NCI-H226 (cell line): Measurements from ENCODE around the gene PRAF2.
A peak's percentile ranks its signal among the peaks of the same experiment; 100 is the strongest.

Experiments used
- DNase-seq: peaks from one replicate; pipeline ENCODE4 v3.0.0-alpha.2; 2015

PRAF2 gene

DNA sequence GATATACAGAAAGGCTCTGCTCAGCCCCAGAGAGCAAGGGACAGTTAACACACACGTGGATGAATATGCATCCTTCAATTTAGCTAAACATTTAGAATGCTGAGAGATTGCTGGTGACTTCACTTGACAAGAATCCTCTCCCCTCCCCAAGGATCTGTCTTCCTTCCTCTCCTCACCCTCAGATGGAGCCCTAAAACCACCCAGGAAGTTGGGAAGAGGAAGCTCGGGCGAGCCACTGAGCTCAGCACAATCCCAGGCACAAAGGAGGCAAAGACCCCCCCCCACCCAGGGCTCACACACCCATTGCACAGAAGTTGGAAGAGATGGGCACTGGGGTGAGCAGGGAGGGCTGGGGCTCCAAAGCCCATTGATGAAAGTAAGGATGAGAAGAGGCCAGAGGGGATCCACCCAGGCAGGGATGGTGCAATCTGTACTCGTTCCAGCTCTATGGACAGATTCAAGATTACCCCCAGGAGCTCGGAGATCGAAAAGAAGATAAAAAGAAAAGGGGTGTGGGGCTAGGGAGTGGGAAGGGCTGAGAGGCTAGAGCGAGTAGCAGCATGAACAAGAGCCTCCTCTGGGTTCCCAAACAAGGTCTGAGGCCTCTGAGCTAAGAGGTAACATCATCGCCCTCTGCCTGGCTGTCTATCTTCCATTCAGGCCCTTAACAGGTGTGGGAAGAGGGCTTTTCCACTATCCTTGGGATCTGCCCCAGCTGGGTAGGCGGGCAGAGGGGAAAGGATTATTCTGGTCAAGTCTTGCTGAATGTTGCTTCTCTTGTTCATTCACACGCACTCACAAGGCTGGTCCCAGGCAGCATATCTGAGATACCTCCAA is 31.8 kb downstream of the PRAF2 start:
- DNase-seq, result peak; percentile 69

DNA sequence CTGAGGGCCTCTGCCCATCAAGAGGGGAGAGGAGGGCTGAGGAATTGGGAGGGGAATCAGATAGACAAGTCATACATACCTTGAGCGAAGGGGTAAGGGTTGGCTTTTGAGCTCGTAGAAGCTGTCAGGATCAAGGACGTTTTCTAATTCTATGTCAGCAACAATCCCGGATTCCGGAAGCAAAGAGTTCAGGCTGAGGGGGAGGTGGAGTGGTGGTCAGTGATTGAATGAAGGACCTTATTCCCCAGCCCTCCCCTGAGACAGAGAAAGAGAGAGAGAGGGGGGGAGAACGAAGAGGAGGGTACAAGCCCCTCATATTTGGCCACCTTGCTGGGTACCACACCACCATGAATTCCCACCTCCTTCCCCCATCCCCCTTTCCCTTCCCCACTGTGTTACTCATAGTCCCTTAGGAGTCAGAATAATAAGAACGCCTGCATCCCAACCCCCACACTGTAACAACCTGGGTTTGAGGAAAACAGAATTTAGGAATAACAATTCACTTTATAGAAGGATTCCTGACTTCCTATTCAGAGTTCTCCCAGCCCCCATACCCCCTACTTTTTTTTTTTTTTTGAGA is 33.3 kb downstream of the PRAF2 start:
- peak; percentile 36 for DNase-seq

- peak; percentile 91 for DNase-seq
These were observed 34.0 kb downstream of the PRAF2 start for GRCh38 chrX:49039598-49040375.

DNA sequence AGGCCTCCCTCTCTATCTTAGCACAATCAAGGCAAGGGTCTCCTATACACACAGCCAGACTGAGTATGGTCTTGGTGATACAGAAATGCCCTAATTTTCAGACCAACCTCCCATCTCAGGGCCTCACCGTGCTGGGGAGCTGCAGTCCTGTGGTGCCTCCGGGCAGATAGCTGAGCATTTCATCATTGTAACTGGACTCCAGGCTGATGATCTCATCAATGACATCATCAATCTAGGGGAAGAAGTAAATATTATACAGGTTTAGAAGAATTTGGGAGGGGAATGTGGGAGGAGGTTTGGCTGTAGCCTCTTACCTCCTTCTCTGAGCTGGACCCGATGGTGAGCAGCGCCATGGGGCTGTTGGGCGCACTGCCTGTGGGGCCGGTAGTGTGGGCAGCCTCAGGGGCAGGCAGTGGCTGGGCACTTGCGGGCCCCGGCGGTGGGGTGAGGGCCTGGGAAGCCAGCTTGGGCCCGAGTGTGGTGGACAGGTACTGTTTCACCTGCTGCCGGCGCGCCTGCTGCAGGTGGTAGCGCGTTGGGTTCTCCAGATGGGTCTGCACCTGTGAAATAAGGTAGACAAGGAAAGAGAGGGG is 35.8 kb downstream of the PRAF2 start:
- peak; percentile 74 for DNase-seq

DNA sequence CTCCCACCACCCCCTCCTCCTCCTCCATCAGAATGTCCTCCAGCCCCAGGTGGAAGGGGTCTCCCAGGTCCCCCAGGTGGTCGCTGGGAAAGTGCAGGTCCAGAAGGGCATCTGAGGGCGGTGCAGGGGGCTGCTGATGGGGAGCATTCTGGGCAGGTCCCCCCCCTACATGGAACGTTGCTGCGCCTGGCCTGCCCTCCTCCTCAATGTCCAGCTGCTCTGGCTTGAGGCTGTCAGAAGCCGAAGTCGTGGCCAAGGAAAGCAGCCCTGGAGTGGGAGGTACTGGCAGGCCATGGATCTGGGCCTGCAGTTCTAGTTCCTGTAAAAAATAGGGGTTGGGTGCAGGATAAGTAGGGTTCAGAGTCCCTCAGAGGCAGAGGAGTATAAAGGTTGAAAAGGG is 43.5 kb downstream of the PRAF2 start:
- no peak for DNase-seq

DNA sequence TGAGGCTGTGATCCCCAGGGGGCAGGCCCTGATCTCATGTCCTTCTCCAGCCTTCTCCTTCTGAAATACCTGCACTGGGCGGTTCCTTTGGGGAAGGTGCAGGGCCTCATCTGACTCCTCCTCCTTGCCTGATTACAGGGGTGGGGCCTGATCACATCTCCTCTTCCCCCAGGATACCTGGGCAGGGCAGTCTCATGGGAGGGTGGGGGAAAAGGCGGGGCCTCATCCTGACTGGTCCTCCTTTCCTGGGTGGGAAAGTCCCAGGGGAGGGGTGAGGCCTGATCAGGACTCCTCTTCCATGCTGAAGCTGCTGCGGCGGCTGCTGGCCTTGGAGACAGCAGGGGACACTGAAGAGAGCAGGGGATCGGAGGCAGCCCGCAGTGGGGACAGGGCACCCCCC is 43.9 kb downstream of the PRAF2 start:
- peak; percentile 53 for DNase-seq
